GM19023 (cell line): Measurements from ENCODE around the gene SZRD1.
A peak's percentile ranks its signal among the peaks of the same experiment; 100 is the strongest.

Source experiments
- ATAC-seq: cut with Tn5 transposase; IDR thresholded peaks from one replicate; pipeline ENCODE4 v1.9.1; 2021; ENCODE audit warnings: mild to moderate bottlenecking, moderate library complexity; ENCODE audit not compliant: unreplicated experiment

Gene SZRD1

GRCh38 chr1:16393570-16394521 is 26.8 kb downstream of the SZRD1 start:
- ATAC-seq = no peak

DNA sequence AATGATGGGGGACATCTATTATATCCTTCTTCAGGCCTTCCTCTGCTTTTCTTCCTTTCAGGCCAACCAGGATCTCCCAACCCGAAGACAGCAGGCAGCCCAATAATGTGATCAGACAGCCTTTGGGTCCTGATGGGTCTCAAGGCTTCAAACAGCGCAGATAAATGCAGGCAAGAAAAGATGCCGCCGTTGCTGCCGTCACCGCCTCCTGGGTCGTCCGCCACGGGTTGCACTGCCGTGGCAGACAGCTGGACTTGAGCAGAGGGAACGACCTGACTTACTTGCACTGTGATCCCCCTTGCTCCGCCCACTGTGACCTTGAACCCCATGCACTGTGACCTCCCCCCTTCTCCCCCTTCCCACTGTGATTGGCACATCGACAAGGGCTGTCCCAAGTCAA is 27.9 kb downstream of the SZRD1 start:
- no peak for ATAC-seq

DNA sequence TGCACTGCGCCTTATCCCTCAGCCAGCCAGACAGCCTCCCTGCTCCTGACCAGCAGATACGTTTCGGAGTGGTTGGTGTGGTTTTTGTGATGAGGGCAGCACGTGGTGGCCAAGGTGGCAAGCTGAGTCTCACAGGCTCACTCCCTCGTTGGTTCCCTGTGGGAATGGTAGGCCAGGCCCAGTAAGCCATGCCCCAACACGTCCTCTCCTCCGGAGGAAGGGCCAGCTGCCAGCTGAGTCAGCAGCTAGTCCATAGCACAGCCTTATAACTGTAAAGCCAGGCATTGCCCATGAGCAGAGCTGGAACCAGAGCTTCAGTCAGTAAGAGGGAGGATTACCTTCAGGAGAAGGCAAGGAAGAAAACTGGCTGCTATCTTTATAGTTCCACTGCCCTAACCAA is 29.5 kb downstream of the SZRD1 start:
- ATAC-seq = no peak

- ATAC-seq = no peak
Observed at GRCh38 chr1:16397120-16397519, 30.1 kb downstream of the SZRD1 start.

GRCh38 chr1:16398371-16398953 is 31.4 kb downstream of the SZRD1 start:
- no peak for ATAC-seq

DNA sequence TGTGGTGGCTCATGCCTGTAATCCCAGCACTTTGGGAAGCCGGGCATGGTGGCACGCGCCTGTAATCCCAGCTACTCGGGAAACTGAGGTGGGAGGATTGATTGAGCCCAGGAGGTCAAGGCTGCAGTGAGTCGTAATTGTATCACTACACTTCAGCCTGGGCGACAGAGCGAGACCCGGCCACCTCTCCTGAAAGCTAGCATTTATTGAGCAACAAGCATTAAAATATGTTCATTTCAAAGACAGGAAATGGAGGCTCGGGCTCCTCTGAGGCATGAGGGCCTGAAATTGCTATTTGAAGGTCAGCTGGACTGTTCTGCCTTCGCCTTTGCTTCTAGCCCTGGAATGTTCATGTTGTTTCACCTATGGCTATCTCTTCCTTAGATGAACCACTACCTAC is 35.7 kb downstream of the SZRD1 start:
- no peak for ATAC-seq

GRCh38 chr1:16405441-16405840 is 38.4 kb downstream of the SZRD1 start:
- ATAC-seq = no peak

DNA sequence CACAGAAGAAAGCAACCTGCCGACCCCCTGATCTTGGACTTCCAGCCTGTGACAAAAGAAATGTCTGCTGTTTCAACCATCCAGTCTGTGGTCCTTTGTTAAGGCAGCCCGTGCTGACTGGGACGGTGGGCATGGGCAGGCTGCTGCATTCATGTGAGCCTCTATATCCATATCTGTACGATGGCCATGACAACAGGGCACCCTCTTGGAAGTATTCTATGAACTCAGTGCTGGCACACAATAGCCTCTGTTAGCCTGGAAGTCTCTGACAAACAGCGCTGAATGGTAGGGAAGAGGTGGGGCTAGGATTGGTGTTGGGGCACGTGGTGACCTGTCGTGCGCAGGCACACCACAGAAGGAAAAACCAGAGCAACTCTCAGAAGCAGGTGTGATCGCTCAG is 39.8 kb downstream of the SZRD1 start:
- no peak for ATAC-seq

GRCh38 chr1:16409536-16410152 is 42.6 kb downstream of the SZRD1 start:
- ATAC-seq = no peak

- ATAC-seq = no peak
Observed at GRCh38 chr1:16410803-16411202, 43.8 kb downstream of the SZRD1 start.

GRCh38 chr1:16413191-16413590 is 46.1 kb downstream of the SZRD1 start:
- ATAC-seq = no peak

DNA sequence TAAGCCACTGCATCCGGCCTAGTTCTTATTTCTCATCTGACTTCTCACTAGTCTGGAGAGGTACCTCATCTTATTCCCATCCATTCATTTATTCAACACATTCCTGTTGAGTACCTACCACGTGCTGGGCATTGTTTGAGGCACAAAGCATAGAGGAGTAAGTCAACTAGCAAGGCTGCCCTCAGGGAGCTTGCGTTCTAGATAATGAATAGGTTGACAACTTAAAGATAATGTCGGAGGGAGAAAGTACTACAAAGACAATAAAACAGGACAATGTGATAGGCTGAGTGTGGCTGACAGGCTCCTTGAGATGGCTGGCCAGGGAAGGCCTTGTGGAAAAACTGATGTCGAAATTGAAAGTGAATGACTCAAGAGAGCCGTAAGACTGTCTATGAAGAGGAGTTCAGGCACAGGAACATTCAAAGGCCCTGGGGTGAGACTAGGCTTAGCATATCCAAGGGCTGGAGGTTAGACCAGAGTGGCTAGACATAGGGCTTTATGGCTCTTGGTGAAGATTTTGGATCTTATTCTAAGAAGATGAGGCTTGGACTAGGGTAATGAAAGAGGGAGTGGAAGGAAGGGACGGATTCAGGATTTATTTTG is 51.9 kb downstream of the SZRD1 start:
- no peak for ATAC-seq

GRCh38 chr1:16420424-16421118 is 53.5 kb downstream of the SZRD1 start:
- peak; percentile 84 for ATAC-seq

DNA sequence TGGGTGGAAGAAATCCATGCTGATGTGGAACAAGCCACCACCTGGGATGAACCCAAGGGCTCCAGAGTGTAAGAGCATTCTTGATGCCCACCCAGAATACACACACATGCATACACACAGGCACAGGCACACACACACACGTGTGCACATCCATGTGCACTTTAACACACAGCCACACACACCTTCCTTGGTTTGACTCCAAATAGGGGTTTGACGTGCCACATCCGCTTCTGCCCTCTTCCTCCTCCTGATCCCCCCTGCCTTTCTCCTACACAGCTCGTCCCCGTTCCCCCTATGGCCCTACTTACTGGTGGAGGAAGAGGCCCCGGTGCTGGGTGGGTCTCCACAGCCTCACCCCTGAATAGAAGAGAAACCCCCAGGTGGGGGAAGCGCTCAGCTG is 54.2 kb downstream of the SZRD1 start:
- no peak for ATAC-seq

GRCh38 chr1:16422041-16422440 is 55.0 kb downstream of the SZRD1 start:
- no peak for ATAC-seq

- ATAC-seq = no peak
Observed at GRCh38 chr1:16425125-16426025, 58.3 kb downstream of the SZRD1 start.

DNA sequence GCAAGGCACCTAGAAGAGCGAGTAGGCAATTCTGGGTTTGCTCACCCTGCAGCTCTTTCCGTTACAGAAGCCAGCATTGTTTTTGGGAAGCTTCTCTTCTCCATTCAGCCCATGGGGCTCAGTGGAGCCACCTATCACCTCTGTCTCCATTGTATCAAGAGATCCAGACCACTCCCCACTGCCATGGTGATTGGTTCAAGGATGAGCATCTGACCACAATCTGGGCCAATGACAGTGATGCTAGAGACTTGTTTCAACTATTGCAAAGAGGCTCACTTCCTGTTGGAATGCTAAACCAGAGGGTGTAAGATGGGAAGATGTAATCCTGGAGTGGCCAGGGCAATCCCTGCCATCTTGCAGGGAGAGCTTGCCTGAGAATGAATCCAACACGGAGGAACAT is 63.6 kb downstream of the SZRD1 start:
- no peak for ATAC-seq

- ATAC-seq = no peak
Observed at GRCh38 chr1:16433030-16433429, 66.0 kb downstream of the SZRD1 start.

DNA sequence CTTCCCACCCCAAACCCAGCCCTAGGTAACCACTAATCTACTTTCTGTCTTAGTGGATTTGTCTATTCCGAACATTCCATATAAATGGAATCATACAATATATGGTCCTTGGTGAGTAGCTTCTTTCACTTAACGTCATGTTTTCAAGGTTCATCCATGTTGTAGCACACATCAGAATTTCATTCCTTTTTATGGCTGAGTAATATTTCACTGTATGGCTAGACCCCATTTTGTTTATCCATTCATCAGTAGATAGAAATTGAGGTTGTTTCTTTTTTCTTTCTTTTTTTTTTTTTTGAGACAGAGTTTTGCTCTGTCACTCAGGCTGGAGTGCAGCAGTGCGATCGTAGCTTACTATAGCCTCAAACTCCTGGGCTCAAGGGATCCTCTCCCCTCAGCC is 67.0 kb downstream of the SZRD1 start:
- no peak for ATAC-seq

GRCh38 chr1:16434501-16434900 is 67.5 kb downstream of the SZRD1 start:
- no peak for ATAC-seq
